Erythroblast (primary cell): ENCODE results near the gene DPYSL4.

Experiments used
- GATA1 ChIP-seq: IDR thresholded peaks from 2 replicates; pipeline ENCODE4 v1.6.1; 2011; ENCODE audit warnings: low read depth, mild to moderate bottlenecking, control low read depth, low read length, moderate library complexity
- POLR2A ChIP-seq: IDR thresholded peaks from 2 replicates; pipeline ENCODE4 v1.6.1; 2011; ENCODE audit warnings: mild to moderate bottlenecking, low read length

GRCh38 chr10:132143162-132143561, 43.6 kb upstream of the DPYSL4 start:
- TF ChIP-seq POLR2A (no peak), GATA1 (no peak)
